BLaER1 treated with 17β-estradiol and CSF1 and Interleukin-3, amounts not matched to agents 10 nM and 100 nM (cell line): ENCODE measurements around the gene C1orf122.
A peak's percentile ranks its signal among the peaks of the same experiment; 100 is the strongest.

ENCODE experiments used
- H3K27ac ChIP-seq, 11 experiments: shearing (Covaris generic); formaldehyde crosslinking; 2 replicates each; pipeline ENCODE4 v1.8.1; 2022
- H3K27me3 ChIP-seq, 11 experiments: shearing (Covaris generic); formaldehyde crosslinking; 2 replicates each; pipeline ENCODE4 v1.8.1; 2022
- H3K36me3 ChIP-seq, 11 experiments: shearing (Covaris generic); formaldehyde crosslinking; 2 replicates each; pipeline ENCODE4 v1.8.1; 2022
- H3K4me1 ChIP-seq, 10 experiments: shearing (Covaris generic); formaldehyde crosslinking; 2 replicates each; pipeline ENCODE4 v1.8.1; 2022
- H3K4me2 ChIP-seq, 11 experiments: shearing (Covaris generic); formaldehyde crosslinking; 2 replicates each; pipeline ENCODE4 v1.8.1; 2022
- H3K4me3 ChIP-seq, 10 experiments: shearing (Covaris generic); formaldehyde crosslinking; 2 replicates each; pipeline ENCODE4 v1.8.1; 2022
- H3K9ac ChIP-seq, 11 experiments: shearing (Covaris generic); formaldehyde crosslinking; 2 replicates each; pipeline ENCODE4 v1.8.1; 2022
- H3K9me3 ChIP-seq, 11 experiments: shearing (Covaris generic); formaldehyde crosslinking; replicated peaks in 1 of 11; 2 replicates each; pipeline ENCODE4 v1.8.1; 2022
- H4K20me1 ChIP-seq, 11 experiments: shearing (Covaris generic); formaldehyde crosslinking; 2 replicates each; pipeline ENCODE4 v1.8.1; 2022
- Cebpa-rat ChIP-seq, 11 experiments: shearing (Covaris generic); IDR thresholded peaks; 2 replicates each; pipeline ENCODE4 v1.8.1; 2022

C1orf122 gene

DNA sequence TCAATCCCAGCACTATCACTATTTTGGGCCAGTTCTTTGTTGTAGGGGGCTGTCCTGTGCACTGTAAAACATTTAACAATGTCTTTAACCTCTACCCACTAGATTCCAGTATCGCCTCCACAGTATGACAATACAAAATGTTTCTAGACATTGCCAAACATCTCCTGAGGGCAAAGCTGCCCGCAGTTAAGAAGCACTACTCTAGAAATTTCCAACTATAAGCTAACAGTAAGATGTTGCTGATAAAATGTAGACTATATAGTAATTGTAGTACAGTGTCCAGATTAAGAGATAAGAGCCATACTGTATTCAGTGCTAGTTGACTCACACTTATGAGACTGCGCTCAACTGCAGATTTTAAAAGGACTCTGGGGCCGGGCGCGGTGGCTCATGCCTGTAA is 46.8 kb downstream of the C1orf122 start:
- Histone ChIP-seq H3K27me3 (no peaks in the 10 kb centered on the region), H3K9me3 (no peaks in the 10 kb centered on the region), H3K4me2 (peak overlapping the region in 5 of 11 experiments; percentile 79 to 96 (median 88); a peak in 10 of 22 replicates), H3K27ac (no peak overlapping the region), H4K20me1 (peaks cover 0 to 98% (median 35%) of the 10 kb centered on the region in 11 experiments; a peak in 14 of 22 replicates), H3K4me3 (no peak overlapping the region), H3K36me3 (peaks cover 28 to 80% (median 59%) of the 10 kb centered on the region in 11 experiments), H3K4me1 (peaks cover 39 to 94% (median 77%) of the 10 kb centered on the region in 10 experiments), H3K9ac (no peak overlapping the region)
- no peak for TF ChIP-seq Cebpa-rat (IDR thresholded peaks at IDR 0.05)
